GM19351 (cell line): ENCODE results near the gene MADD.
A peak's percentile ranks its signal among the peaks of the same experiment; 100 is the strongest.

ENCODE experiments used
- ATAC-seq: cut with Tn5 transposase; IDR thresholded peaks from one replicate; pipeline ENCODE4 v1.9.1; 2021; ENCODE audit warnings: mild to moderate bottlenecking, moderate library complexity; ENCODE audit not compliant: unreplicated experiment

The MADD gene

DNA sequence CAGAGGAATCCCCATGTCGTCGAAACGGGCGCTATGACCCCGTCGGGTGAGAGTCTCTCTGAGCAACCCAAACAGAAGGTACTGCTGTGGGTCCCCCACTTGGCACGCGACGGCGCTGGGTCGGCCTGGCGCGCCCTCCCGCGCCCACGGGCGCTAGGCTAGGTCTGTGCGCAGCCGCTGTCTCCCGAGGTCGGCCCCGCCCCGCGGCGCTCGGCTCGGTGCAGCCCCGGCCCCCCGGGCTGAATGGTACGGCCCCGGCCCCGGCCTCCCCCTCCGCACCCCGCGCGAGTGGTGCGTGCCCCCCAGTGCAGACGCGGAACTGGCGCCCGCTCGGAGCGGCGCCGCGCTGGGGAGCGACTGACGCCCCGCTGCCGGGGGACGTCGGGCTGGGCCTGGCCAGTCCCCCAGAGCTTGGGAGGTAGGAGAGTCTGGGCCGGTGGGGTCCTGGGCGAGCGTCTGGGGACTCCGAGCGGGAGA, at the start of gene MADD:
MADD (plus strand) TSS at position 305 of the 477 bp plus-strand sequence.
- peak; percentile 75 for ATAC-seq

GRCh38 chr11:47220401-47220821, 49.5 kb upstream of the MADD start:
- no peak for ATAC-seq

- ATAC-seq: no peak
Measured at GRCh38 chr11:47222696-47223095, 47.2 kb upstream of the MADD start.

- ATAC-seq: peak; percentile 91
Measured at GRCh38 chr11:47225552-47226400, 44.2 kb upstream of the MADD start.

DNA sequence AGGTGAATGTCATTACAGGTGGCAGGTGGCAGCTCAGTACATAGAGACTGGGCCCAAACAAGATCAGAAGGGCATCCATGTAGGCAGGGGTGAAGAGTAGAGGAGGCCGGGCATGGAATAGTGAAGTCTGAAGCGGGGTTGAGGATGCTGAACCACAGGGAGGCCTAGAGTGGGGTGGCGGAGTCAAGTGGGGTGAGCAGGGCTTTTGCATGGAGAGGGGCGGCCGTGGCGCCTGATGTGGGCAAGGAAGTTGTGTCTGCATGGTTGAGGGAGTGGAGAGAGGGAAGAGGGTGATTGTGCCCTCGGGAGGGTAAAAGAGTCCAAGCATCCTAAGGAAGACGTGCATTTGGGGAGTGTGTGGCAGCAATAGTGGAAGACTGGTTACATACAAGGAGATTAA, 40.8 kb upstream of the MADD start:
- no peak for ATAC-seq

GRCh38 chr11:47233051-47233450, 36.9 kb upstream of the MADD start:
- no peak for ATAC-seq

GRCh38 chr11:47233989-47234668, 35.8 kb upstream of the MADD start:
- no peak for ATAC-seq

GRCh38 chr11:47234669-47235100, 35.2 kb upstream of the MADD start:
- ATAC-seq: no peak

- no peak for ATAC-seq
Measured at GRCh38 chr11:47235163-47235562, 34.8 kb upstream of the MADD start.

GRCh38 chr11:47236482-47236881, 33.5 kb upstream of the MADD start:
- ATAC-seq: no peak

GRCh38 chr11:47239852-47240251, 30.1 kb upstream of the MADD start:
- ATAC-seq: no peak

- no peak for ATAC-seq
Measured at GRCh38 chr11:47241841-47242301, 28.1 kb upstream of the MADD start.

- no peak for ATAC-seq
Measured at GRCh38 chr11:47242596-47243192, 27.2 kb upstream of the MADD start.

- ATAC-seq: no peak
Measured at GRCh38 chr11:47243454-47243853, 26.5 kb upstream of the MADD start.

DNA sequence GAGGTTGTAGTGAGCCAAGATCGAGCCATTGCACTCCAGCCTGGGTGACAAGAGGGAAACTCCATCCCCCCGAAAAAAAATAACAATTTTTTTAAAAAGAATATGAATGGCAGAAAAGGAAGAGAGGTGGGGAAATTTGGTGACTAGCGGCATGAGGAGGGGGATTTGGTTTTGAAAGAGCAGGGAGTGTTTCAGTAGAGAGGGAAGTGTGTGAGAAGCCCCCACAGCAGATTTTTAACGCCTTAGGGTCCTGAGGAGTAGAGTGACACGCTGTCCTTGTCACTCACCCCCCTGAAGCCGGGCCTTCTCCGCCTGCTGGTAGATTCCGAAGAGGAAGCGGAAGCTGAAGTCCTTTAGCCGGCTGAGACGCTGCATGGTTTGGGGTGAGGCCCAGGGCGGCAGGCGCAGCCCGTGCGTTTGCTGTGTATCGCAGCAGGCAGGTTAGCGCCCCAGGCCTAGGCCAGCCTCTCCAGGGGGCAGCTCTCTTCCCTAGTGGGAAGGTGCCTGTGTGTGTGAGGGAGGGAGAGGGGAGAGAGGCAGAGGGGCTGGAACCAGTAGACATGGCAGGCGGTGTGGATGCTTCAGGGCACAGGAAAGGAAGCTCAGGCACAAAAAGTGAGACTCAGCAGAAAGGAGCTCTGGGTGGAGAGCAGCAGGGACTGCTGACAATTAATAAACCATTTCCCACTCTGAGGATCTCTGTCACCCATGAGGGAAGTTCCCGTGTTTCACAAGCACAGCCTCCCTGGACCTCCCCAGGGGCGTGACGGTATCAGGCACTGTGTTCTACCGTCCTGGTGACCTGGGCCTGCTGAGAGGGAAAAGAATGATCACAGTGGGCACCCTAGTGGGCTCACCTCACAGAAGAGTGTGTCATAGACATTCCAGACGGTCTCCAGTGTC, 25.2 kb upstream of the MADD start:
- no peak for ATAC-seq

DNA sequence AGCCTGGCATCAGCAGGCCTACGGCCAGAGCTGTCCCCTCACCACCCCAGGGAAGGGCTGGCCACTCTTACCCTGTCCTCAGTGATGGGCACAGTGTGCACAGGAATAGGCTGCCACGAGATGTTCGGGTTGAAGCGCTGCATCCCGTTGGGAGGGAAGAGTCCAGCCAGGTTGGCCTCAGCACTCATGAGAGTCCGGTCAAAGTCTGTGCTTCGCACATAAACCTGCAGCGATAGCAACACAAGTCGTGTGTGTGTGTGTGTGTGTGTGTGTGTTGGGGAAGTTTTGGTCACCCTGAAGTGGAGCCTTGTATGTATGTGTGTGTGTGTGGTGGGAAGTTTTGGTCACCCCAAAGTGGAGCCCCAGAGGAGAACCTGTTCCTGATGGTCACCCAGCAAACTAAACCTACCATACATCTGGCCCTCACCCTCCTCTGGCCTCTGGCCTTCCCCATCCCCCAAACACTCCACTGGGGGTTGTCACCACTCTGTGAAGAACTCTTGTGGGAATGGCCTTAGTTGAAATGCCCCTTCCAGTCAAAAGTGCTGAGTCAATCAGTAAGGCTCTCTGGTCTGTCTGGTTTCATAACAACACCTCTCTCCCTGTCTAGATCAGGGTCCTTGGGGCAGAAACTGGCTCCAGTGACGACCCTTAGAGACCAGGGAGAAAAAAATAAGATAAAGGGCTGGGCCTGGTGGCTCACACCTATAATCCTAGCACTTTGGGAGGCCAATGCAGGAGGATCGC, 24.1 kb upstream of the MADD start:
- ATAC-seq: no peak

GRCh38 chr11:47247502-47247901, 22.4 kb upstream of the MADD start:
- no peak for ATAC-seq

GRCh38 chr11:47248304-47248663, 21.6 kb upstream of the MADD start:
- peak; percentile 22 for ATAC-seq

GRCh38 chr11:47248664-47249377, 21.1 kb upstream of the MADD start, which contains the start of gene ACP2:
Gene ACP2, minus strand, starts transcription at chr11:47248814. Its CDS starts 25 bp downstream, at chr11:47248789.
- peak; percentile 96 for ATAC-seq
